IgD-negative memory B cell (primary cell): ENCODE measurements around the gene RAB13. TPM values are rescaled to one million over a fixed set of nuclear protein-coding genes. Genes with fewer than 3 reads are reported as not detected.
"Not testable (repeated sequence)": the region's sequence is repeated elsewhere in the genome, so short reads cannot be mapped to it uniquely, and the experiment has no call there.

ENCODE experiments used
- H3K27ac Mint-ChIP-seq, 3 donors: one replicate each; pipeline ENCODE4 v1.8.0; 2020 to 2022; ENCODE audit warnings: mild to moderate bottlenecking in 3 of 3, mixed read lengths in 3 of 3, moderate library complexity in 1 of 3
- H3K27me3 Mint-ChIP-seq: one replicate; pipeline ENCODE4 v1.8.0; 2021; ENCODE audit warnings: mixed read lengths
- H3K36me3 Mint-ChIP-seq: one replicate; pipeline ENCODE4 v1.8.0; 2020; ENCODE audit warnings: mild to moderate bottlenecking, mixed read lengths
- H3K4me1 Mint-ChIP-seq, 3 donors: one replicate each; pipeline ENCODE4 v1.8.0; 2020 to 2022; ENCODE audit warnings: mixed read lengths in 3 of 3, mild to moderate bottlenecking in 1 of 3
- H3K4me3 Mint-ChIP-seq, 4 donors: one replicate each; pipeline ENCODE4 v1.8.0; 2020 to 2022; ENCODE audit warnings: mild to moderate bottlenecking in 4 of 4, mixed read lengths in 4 of 4, moderate library complexity in 3 of 4
- H3K9me3 Mint-ChIP-seq, 3 donors: one replicate each; pipeline ENCODE4 v1.8.0; 2020 to 2021; ENCODE audit warnings: mixed read lengths in 3 of 3, mild to moderate bottlenecking in 1 of 3
- polyA plus RNA-seq: library from polyadenylated mRNA; unstranded; fragments of 300-500 nt; fragmentation: Illumina TruSeq; gene quantifications from one replicate; pipeline ENCODE4 v1.2.3, GENCODE V29; 2021

Gene RAB13
- polyA plus RNA-seq, 1 donor from 2014 or later, result not detected

DNA sequence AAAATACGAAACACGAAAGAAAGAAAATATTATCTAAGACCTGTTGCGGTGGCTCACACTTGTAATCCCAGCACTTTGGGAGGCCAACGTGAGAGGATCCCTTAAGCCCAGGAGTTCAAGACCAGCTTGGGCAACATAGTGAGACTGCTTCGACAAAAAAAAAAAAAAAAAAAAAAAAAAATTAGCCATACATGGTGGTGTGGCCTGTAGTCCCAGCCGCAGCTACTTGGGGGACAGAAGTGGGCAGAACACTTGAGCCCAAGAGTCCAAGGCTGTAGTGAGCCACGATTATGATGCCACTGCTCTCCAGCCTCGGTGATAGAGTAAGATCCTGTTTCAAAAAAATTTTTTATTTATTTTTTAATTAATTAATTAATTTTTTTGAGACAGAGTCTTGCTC lies 1.5 kb upstream of the RAB13 start:
- Mint-ChIP-seq H3K27ac (peak overlapping the region in 2 of 3 donors; percentile 82 to 96), H3K9me3 (peaks cover 0 to 2% (median 0%) of the 10 kb centered on the region in 3 donors)

DNA sequence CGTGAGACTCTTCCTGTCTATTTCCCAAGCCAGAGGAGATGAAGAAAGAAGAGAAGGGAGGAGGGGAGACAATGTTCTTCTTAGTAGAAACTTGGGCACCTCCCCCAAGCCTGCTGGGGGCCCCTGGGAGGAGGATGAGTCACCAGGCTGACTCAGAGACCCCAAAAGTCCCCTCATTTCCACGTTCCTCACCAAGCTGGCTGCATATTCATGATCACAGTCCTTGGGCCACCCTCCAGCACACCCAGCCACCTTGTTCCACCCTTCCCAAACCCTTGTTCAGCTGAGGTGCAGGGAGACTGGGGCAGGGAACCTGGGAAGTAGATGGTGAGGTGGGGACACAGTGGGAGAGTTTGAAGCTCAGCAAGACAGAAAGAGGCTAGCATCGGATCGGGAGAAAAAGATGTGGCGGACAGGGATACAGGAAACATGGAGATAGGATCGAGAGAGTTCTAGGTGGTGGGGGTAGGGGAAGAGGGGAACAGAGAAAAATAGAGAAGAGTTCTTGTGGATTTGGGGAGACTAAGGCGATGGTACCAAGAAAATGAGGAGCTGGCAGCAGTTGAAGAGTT lies 712 bp downstream of the RAB13 start:
- Mint-ChIP-seq H3K27ac (peak overlapping the region in 1 of 3 donors; percentile 64), H3K36me3 (no peaks in the 10 kb centered on the region), H3K4me1 (peaks cover 20 to 21% (median 21%) of the 10 kb centered on the region in 3 donors), H3K27me3 (no peaks in the 10 kb centered on the region), H3K4me3 (peak overlapping the region; percentile 49 to 87 (median 62)), H3K9me3 (peaks cover 0 to 2% (median 0%) of the 10 kb centered on the region in 3 donors)

More for the DNA sequence above, 1.5 kb upstream of the RAB13 start:
- H3K36me3 Mint-ChIP-seq, result peaks cover 2% of the 10 kb centered on the region
- H3K27me3 Mint-ChIP-seq, result no peaks in the 10 kb centered on the region
- H3K4me1 Mint-ChIP-seq, result peaks cover 31 to 35% (median 31%) of the 10 kb centered on the region in 3 donors
- H3K4me3 Mint-ChIP-seq, result no peak overlapping the region

DNA sequence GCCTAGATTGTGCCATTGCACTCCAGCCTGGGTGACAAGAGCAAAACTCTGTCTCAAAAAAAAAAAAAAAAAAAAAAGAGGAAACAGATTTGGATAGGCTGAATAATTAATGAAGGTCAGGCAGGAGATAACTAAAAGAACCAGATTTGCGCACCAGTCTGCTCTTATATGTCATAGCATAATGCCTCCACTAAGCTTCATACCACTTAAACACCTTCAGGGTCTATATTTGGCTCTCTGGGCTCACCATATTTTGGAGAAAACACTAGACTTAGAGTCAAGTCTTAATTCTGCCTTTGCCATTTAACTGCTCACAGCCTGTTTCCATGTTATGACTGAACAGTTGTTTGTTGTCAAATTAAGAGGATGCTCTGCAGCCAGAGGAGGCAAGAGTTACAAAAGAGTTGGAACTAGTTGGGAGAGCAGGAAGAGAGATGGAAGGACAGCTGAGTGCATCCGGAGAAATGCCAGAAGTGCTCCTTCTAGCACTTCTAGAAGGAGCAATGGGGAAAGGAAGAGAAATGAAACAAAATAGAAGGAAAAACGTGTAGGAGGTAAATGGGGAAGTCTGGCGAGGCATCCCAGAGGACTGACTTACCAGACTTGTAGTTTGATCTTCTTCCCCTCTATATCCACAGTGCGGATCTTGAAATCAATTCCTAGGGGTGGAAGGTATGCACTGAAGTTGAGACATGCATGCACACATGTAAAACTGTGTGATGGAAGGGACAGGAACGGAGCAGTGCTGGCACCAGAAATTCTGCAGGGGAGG lies 1.8 kb downstream of the RAB13 start:
- Mint-ChIP-seq H3K36me3 (no peaks in the 10 kb centered on the region), H3K27me3 (no peaks in the 10 kb centered on the region), H3K27ac (peak overlapping the region in 1 of 3 donors; percentile 64), H3K4me3 (peak overlapping the region in 1 of 4 donors; percentile 38), H3K9me3 (no peaks in the 10 kb centered on the region), H3K4me1 (peaks cover 17 to 18% (median 18%) of the 10 kb centered on the region in 3 donors)

DNA sequence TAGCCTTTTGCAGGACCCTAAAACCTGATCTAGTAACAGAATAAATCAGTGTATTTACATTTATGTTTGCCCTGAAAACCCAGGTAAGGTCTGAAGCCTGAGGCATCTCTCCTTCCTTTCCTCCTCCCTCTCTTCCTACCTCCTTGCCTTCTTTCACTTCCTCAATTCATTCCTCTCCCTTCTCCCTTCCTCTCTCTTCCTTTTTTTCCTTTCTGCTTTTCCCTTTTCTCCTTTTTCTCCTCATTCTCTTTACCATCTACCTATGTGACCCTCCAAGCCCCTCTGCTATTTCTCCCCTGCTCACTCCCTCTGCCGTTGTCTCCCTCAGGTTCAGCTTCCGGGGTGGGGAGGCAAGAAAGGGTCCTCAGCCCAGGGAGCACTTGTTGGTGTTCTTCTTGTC lies 4.4 kb downstream of the RAB13 start:
- not testable (repeated sequence) for H3K36me3 Mint-ChIP-seq, H3K4me3 Mint-ChIP-seq, H3K27ac Mint-ChIP-seq, H3K9me3 Mint-ChIP-seq, H3K27me3 Mint-ChIP-seq
- peaks cover 17 to 28% (median 22%) of the 10 kb centered on the region in 3 donors for H3K4me1 Mint-ChIP-seq

DNA sequence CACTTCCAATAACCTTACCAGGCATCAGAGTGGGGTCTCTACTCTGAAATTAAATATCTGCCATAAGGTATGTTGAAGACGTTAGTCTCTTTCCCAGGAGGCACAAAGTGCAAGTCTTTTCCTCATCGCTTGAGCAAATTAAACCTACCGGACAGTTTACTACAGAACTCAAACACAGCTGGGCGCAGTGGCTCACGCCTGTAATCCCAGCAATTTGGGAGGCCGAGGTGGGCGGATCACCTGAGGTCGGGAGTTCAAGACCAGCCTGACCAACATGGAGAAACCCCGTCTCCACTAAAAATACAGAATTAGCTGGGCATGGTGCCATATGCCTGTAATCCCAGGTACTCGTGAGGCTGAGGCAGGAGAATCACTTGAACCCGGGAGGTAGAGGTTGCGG lies 7.0 kb downstream of the RAB13 start:
- Mint-ChIP-seq H3K4me3 (peak overlapping the region in 2 of 4 donors; percentile 99), H3K27ac (peak overlapping the region in 1 of 3 donors; percentile 4), H3K4me1 (peaks cover 14 to 33% (median 26%) of the 10 kb centered on the region in 3 donors)
- not testable (repeated sequence) for H3K27me3 Mint-ChIP-seq, H3K36me3 Mint-ChIP-seq, H3K9me3 Mint-ChIP-seq

GRCh38 chr1:153978274-153978909 lies 7.7 kb downstream of the RAB13 start:
- no peaks in the 10 kb centered on the region for H3K27me3 Mint-ChIP-seq
- H3K4me1 Mint-ChIP-seq, result peaks cover 14 to 34% (median 27%) of the 10 kb centered on the region in 3 donors
- peak overlapping the region; percentile 83 to 94 (median 93) for H3K27ac Mint-ChIP-seq
- peak overlapping the region; percentile 95 to 99 (median 99) for H3K4me3 Mint-ChIP-seq
- no peaks in the 10 kb centered on the region for H3K9me3 Mint-ChIP-seq
- H3K36me3 Mint-ChIP-seq, result peaks cover 2% of the 10 kb centered on the region

GRCh38 chr1:153977250-153978240 lies 8.6 kb downstream of the RAB13 start, which contains the start of gene JTB:
TSS of gene JTB (minus strand) at chr1:153977674. CDS start at chr1:153977252, 422 bp downstream.
- Mint-ChIP-seq H3K27me3 (no peaks in the 10 kb centered on the region), H3K27ac (peak within 1 kb of the TSS; percentile 83 to 95 (median 94)), H3K4me1 (peaks cover 14 to 34% (median 27%) of the 10 kb centered on the region in 3 donors), H3K36me3 (peaks cover 7% of the 10 kb centered on the region), H3K4me3 (peak within 1 kb of the TSS; percentile 95 to 99 (median 99)), H3K9me3 (no peaks in the 10 kb centered on the region)

GRCh38 chr1:153976819-153977249 lies 9.3 kb downstream of the RAB13 start:
- no peaks in the 10 kb centered on the region for H3K27me3 Mint-ChIP-seq
- no peaks in the 10 kb centered on the region for H3K9me3 Mint-ChIP-seq
- H3K4me1 Mint-ChIP-seq, result peaks cover 19 to 40% (median 28%) of the 10 kb centered on the region in 3 donors
- H3K4me3 Mint-ChIP-seq, result peak overlapping the region; percentile 95 to 99 (median 99)
- peaks cover 7% of the 10 kb centered on the region for H3K36me3 Mint-ChIP-seq
- peak overlapping the region; percentile 83 to 95 (median 94) for H3K27ac Mint-ChIP-seq

DNA sequence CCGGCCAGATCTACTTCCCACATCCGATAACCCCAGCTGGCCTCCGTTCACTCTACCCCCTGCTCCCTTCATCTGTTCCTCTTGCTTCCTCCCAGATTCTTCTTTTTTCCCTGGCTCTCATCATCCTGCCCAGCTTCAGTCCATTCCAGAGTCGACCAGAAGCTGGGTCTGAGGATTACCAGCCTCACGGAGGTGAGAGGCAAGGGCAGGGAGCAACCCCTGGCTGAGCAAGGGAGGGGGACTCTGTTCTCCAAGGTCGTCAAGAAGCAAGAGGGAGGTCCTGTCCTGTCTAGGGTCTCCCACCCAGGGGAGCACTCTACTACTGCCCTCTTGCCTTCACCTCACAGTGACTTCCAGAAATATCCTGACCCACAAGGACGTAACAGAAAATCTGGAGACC lies 12.6 kb downstream of the RAB13 start:
- Mint-ChIP-seq H3K27ac (peak overlapping the region in 1 of 3 donors; percentile 50), H3K4me3 (peak overlapping the region in 1 of 4 donors; percentile 86), H3K36me3 (peaks cover 7% of the 10 kb centered on the region), H3K27me3 (no peaks in the 10 kb centered on the region), H3K9me3 (no peaks in the 10 kb centered on the region), H3K4me1 (peaks cover 25 to 45% (median 30%) of the 10 kb centered on the region in 3 donors)

GRCh38 chr1:153973071-153973470 lies 13.1 kb downstream of the RAB13 start:
- no peaks in the 10 kb centered on the region for H3K9me3 Mint-ChIP-seq
- H3K4me3 Mint-ChIP-seq, result peak overlapping the region in 1 of 4 donors; percentile 86
- H3K27me3 Mint-ChIP-seq, result no peaks in the 10 kb centered on the region
- peaks cover 25 to 42% (median 28%) of the 10 kb centered on the region in 3 donors for H3K4me1 Mint-ChIP-seq
- peak overlapping the region in 1 of 3 donors; percentile 50 for H3K27ac Mint-ChIP-seq
- H3K36me3 Mint-ChIP-seq, result peaks cover 7% of the 10 kb centered on the region

- Mint-ChIP-seq H3K9me3 (no peaks in the 10 kb centered on the region), H3K4me3 (peak overlapping the region in 1 of 4 donors; percentile 16), H3K4me1 (peaks cover 29 to 38% (median 30%) of the 10 kb centered on the region in 3 donors), H3K36me3 (peaks cover 8% of the 10 kb centered on the region), H3K27me3 (no peaks in the 10 kb centered on the region), H3K27ac (peak overlapping the region in 1 of 3 donors; percentile 39)
Measured at GRCh38 chr1:153970346-153970745, 15.8 kb downstream of the RAB13 start.

GRCh38 chr1:153968972-153969371 lies 17.2 kb downstream of the RAB13 start:
- Mint-ChIP-seq H3K4me3 (peak overlapping the region in 2 of 4 donors; percentile 79 to 87), H3K9me3 (no peaks in the 10 kb centered on the region), H3K27ac (peak overlapping the region in 1 of 3 donors; percentile 13), H3K36me3 (peaks cover 8% of the 10 kb centered on the region), H3K4me1 (peaks cover 30 to 33% (median 30%) of the 10 kb centered on the region in 3 donors), H3K27me3 (no peaks in the 10 kb centered on the region)

DNA sequence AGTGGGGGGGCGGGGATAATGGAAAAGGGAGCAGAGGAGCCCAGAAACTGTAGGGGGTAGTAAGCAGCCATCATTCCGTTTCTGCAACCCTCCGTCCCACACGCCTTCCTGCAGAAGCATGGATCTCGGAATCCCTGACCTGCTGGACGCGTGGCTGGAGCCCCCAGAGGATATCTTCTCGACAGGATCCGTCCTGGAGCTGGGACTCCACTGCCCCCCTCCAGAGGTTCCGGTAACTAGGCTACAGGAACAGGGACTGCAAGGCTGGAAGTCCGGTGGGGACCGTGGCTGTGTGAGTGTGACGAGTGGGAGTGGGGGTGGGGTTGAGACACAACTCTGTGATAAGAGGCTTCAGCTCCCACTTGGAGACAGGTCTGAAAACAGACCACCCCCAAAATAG lies 17.7 kb downstream of the RAB13 start:
- Mint-ChIP-seq H3K36me3 (peaks cover 7% of the 10 kb centered on the region), H3K4me3 (peak overlapping the region in 3 of 4 donors; percentile 79 to 100 (median 97)), H3K27me3 (no peaks in the 10 kb centered on the region), H3K9me3 (no peaks in the 10 kb centered on the region), H3K4me1 (peaks cover 33 to 39% (median 34%) of the 10 kb centered on the region in 3 donors), H3K27ac (peak overlapping the region in 2 of 3 donors; percentile 13 to 98)

DNA sequence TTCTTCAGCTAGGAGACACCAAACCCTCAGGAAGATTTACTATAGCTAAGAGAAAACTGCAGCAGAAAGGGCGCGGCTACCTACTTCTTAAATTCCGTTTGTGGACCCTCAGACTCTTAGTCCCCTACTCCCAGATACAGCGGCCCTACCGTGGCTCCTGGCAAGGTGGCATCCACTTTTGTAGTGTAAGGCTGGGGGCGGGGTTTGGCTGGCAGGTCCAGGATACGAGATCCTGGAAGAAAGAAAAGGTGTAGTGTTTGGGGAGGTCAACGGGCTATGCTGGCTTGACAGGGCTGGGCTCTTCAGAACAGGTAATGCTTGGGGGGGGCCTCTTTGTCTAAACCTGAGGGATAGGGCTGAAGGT lies 18.2 kb downstream of the RAB13 start:
- peaks cover 5% of the 10 kb centered on the region for H3K36me3 Mint-ChIP-seq
- H3K4me3 Mint-ChIP-seq, result peak overlapping the region; percentile 89 to 100 (median 94)
- peaks cover 34 to 39% (median 35%) of the 10 kb centered on the region in 3 donors for H3K4me1 Mint-ChIP-seq
- H3K27ac Mint-ChIP-seq, result peak overlapping the region; percentile 90 to 98 (median 97)
- no peaks in the 10 kb centered on the region for H3K9me3 Mint-ChIP-seq
- no peaks in the 10 kb centered on the region for H3K27me3 Mint-ChIP-seq
